HUES48 (cell line): ENCODE measurements around the gene PCDHAC2.

Experiments
- H3K27ac ChIP-seq: one replicate; pipeline ENCODE4 v1.7.0; 2013; ENCODE audit warnings: low read depth, low read length, inconsistent platforms
- H3K27me3 ChIP-seq: 2 replicates; pipeline ENCODE4 v1.6.1; 2013; ENCODE audit warnings: mild to moderate bottlenecking, low read length; ENCODE audit not compliant: control insufficient read depth, insufficient read depth
- H3K36me3 ChIP-seq: 2 replicates; pipeline ENCODE4 v1.6.1; 2013; ENCODE audit warnings: low read length; ENCODE audit not compliant: control insufficient read depth, insufficient read depth
- H3K4me1 ChIP-seq: 2 replicates; pipeline ENCODE4 v1.6.1; 2013; ENCODE audit warnings: mild to moderate bottlenecking, low read length; ENCODE audit not compliant: control insufficient read depth, insufficient read depth
- H3K4me3 ChIP-seq: 2 replicates; pipeline ENCODE4 v1.5.1; 2013; ENCODE audit warnings: mild to moderate bottlenecking, low read depth, low read length
- H3K9ac ChIP-seq: 2 replicates; pipeline ENCODE4 v1.6.1; 2013; ENCODE audit warnings: mild to moderate bottlenecking, low read depth, low read length, moderate library complexity
- H3K9me3 ChIP-seq: 2 replicates; pipeline ENCODE4 v1.6.1; 2013; ENCODE audit warnings: low read length; ENCODE audit not compliant: control insufficient read depth, insufficient read depth

The PCDHAC2 gene

GRCh38 chr5:140962190-140962589, 4.1 kb upstream of the PCDHAC2 start:
- H3K9me3 ChIP-seq: no peaks in the 10 kb centered on the region
- H3K4me3 ChIP-seq: no peak overlapping the region
- no peak overlapping the region for H3K27ac ChIP-seq
- H3K9ac ChIP-seq: no peak overlapping the region
- peaks cover 27% of the 10 kb centered on the region for H3K27me3 ChIP-seq
- no peaks in the 10 kb centered on the region for H3K36me3 ChIP-seq
- H3K4me1 ChIP-seq: peaks cover 12% of the 10 kb centered on the region

GRCh38 chr5:140964356-140964755, 1.9 kb upstream of the PCDHAC2 start:
- Histone ChIP-seq H3K27ac (no peak overlapping the region), H3K27me3 (peaks cover 42% of the 10 kb centered on the region), H3K4me3 (no peak overlapping the region), H3K9ac (no peak overlapping the region), H3K9me3 (no peaks in the 10 kb centered on the region), H3K36me3 (no peaks in the 10 kb centered on the region), H3K4me1 (peaks cover 15% of the 10 kb centered on the region)

- no peaks in the 10 kb centered on the region for H3K9me3 ChIP-seq
- peak overlapping the region; percentile 44 for H3K27ac ChIP-seq
- peak overlapping the region; percentile 95 for H3K4me3 ChIP-seq
- peaks cover 19% of the 10 kb centered on the region for H3K4me1 ChIP-seq
- peaks cover 42% of the 10 kb centered on the region for H3K27me3 ChIP-seq
- peak overlapping the region; percentile 46; the same call in 1 of the 2 replicates for H3K9ac ChIP-seq
- no peaks in the 10 kb centered on the region for H3K36me3 ChIP-seq
Observed at GRCh38 chr5:140965905-140966292, 377 bp upstream of the PCDHAC2 start.

- H3K9me3 ChIP-seq: no peaks in the 10 kb centered on the region
- H3K9ac ChIP-seq: no peak overlapping the region; the same call in 1 of the 2 replicates
- H3K4me3 ChIP-seq: peak overlapping the region; percentile 95
- no peak overlapping the region for H3K27ac ChIP-seq
- H3K4me1 ChIP-seq: peaks cover 21% of the 10 kb centered on the region
- H3K36me3 ChIP-seq: no peaks in the 10 kb centered on the region
- H3K27me3 ChIP-seq: peaks cover 42% of the 10 kb centered on the region
Observed at GRCh38 chr5:140967226-140967893, 1.1 kb downstream of the PCDHAC2 start.

- H3K9me3 ChIP-seq: no peaks in the 10 kb centered on the region
- no peak overlapping the region for H3K27ac ChIP-seq
- no peak overlapping the region for H3K9ac ChIP-seq
- peaks cover 19% of the 10 kb centered on the region for H3K4me1 ChIP-seq
- no peak overlapping the region for H3K4me3 ChIP-seq
- H3K36me3 ChIP-seq: no peaks in the 10 kb centered on the region
- H3K27me3 ChIP-seq: peaks cover 33% of the 10 kb centered on the region
Observed at GRCh38 chr5:140969880-140970279, 3.6 kb downstream of the PCDHAC2 start.

- Histone ChIP-seq H3K4me1 (peaks cover 25% of the 10 kb centered on the region), H3K27me3 (peaks cover 2% of the 10 kb centered on the region; the same call in 1 of the 2 replicates), H3K9me3 (no peaks in the 10 kb centered on the region), H3K4me3 (no peak overlapping the region), H3K36me3 (no peaks in the 10 kb centered on the region), H3K9ac (no peak overlapping the region), H3K27ac (no peak overlapping the region)
Observed at GRCh38 chr5:140973550-140973949, 7.3 kb downstream of the PCDHAC2 start.

GRCh38 chr5:140977003-140977402, 10.7 kb downstream of the PCDHAC2 start:
- Histone ChIP-seq H3K27ac (no peak overlapping the region), H3K9ac (no peak overlapping the region), H3K36me3 (no peaks in the 10 kb centered on the region), H3K4me1 (peaks cover 19% of the 10 kb centered on the region), H3K9me3 (no peaks in the 10 kb centered on the region), H3K4me3 (no peak overlapping the region), H3K27me3 (no peaks in the 10 kb centered on the region)

GRCh38 chr5:140978260-140978659, 12.0 kb downstream of the PCDHAC2 start:
- Histone ChIP-seq H3K9ac (no peak overlapping the region), H3K27me3 (no peaks in the 10 kb centered on the region), H3K4me3 (no peak overlapping the region), H3K9me3 (no peaks in the 10 kb centered on the region), H3K4me1 (peaks cover 19% of the 10 kb centered on the region), H3K27ac (no peak overlapping the region), H3K36me3 (peaks cover 7% of the 10 kb centered on the region; the same call in 1 of the 2 replicates)

- Histone ChIP-seq H3K4me3 (no peak overlapping the region), H3K36me3 (peaks cover 9% of the 10 kb centered on the region; the same call in 1 of the 2 replicates), H3K9ac (no peak overlapping the region), H3K27ac (no peak overlapping the region), H3K9me3 (no peaks in the 10 kb centered on the region), H3K27me3 (no peaks in the 10 kb centered on the region), H3K4me1 (peaks cover 19% of the 10 kb centered on the region)
Observed at GRCh38 chr5:140978983-140979382, 12.7 kb downstream of the PCDHAC2 start.

GRCh38 chr5:140982083-140982716, 15.9 kb downstream of the PCDHAC2 start:
- Histone ChIP-seq H3K9me3 (no peaks in the 10 kb centered on the region), H3K27me3 (no peaks in the 10 kb centered on the region), H3K4me3 (no peak overlapping the region), H3K36me3 (peaks cover 9% of the 10 kb centered on the region; the same call in 1 of the 2 replicates), H3K4me1 (peaks cover 29% of the 10 kb centered on the region), H3K9ac (no peak overlapping the region), H3K27ac (no peak overlapping the region)

GRCh38 chr5:140986117-140986521, 19.8 kb downstream of the PCDHAC2 start:
- Histone ChIP-seq H3K4me3 (peak overlapping the region; percentile 26; the same call in 1 of the 2 replicates), H3K36me3 (peaks cover 9% of the 10 kb centered on the region; the same call in 1 of the 2 replicates), H3K27me3 (no peaks in the 10 kb centered on the region), H3K9me3 (no peaks in the 10 kb centered on the region), H3K9ac (0 out of 2 replicates have a peak overlapping the region, but pooled peaks have one; percentile 23), H3K4me1 (peaks cover 49% of the 10 kb centered on the region), H3K27ac (peak overlapping the region; percentile 93)
